Activated CD4-positive, alpha-beta T cell treated with anti-CD3 and anti-CD28 coated beads, Interleukin-2, amount 50 U/mL, for 1 hour (primary cell): Measurements from ENCODE around the gene ZSCAN10.
"Not testable (repeated sequence)": the region's sequence is repeated elsewhere in the genome, so short reads cannot be mapped to it uniquely, and the experiment has no call there.

Source experiments
- DNase-seq: peaks from one replicate; pipeline ENCODE4 v3.0.0-alpha.2; 2020

The ZSCAN10 gene

DNA sequence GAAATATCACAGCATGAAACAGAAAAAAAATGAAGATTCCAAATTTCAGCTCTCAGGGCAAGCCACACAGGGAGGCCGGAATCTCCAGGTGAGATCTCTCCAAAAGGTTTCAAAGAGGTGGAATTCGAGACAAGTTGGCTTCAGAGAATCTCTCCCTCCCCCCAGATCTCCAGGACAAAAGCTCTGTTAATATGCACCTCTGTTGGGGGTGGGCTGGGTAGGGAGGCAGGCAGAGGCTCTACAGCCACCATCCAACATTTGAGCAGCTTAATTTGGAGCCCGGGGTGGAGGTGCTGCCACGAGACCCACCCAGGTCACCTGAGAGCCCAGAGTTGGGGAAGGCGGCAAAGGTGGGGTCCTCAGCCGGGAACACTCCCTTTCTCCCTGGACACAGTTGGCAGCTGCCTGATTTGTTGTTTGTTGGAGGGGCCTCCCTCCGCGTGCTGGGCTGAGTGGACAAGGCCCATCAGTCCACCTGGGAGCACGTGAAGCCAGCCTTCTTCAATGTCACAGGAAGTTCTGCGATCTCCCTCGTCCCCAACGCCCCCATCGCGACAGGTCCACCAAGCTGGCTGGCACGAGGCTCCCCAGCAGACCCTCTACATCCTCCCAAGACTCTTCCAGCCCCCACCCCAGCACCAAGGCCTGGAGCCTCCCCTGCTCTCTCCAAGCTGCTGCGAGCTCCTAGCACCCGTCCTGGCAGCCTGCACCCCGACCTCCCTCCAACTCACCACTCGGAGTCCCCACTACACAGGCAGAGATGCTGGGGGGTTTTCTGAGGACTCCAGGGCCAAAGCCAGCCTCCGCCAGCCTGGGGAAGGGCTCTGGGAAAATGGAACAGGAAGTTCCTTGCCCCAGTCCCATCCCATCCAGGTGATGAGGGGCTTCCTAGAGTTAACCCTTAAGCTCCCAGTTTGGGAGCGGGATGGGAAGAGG, at the start of gene ZSCAN10:
Gene ZSCAN10, minus strand, starts transcription at position 836 of the 936 bp plus-strand sequence. CDS start 6,357 bp downstream, outside the sequence.
- DNase-seq, result no peak

DNA sequence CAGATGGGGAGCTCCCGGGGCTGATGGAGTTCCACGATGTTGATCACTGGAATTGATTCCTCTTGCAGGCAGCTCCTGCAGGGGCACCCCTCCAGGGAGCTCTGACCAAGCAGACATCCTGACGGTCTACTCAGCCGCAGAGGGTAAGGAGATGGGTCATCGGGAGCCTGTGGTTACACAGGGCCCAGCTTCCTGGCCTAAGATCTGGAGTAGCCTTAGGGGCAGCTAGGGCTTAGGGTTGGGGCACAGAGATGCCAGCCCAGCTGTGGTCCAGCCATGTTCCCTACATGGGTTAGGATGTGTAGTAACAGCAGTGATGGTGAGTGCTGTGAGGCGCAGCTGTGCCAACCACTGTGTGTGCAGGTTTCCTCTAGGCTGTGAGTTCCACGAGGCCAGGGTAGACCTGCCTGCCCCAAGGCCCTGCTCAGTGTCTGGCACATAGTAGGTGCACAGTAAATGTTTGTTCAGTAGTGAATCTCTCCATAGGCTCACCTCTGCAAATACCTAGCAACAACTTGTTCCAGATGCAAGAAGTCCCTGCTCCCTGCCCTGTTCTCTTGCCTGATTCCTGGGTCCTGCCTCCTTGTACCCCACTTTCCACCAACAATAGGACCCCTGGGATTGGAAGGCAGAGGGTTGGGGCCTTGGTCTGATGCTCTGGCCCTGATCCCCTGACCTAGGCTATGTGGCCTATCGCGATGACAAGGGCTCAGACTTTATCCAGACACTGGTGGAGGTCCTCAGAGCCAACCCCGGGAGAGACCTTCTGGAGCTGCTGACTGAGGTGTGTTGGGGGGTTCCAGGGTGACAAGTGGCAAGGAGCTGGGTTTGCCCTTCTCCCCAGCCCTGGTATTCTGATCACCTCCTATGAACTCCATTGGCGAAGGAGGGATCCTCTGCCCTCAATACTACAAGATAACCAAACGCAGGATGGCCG, 49.4 kb upstream of the ZSCAN10 start:
- DNase-seq, result no peak

DNA sequence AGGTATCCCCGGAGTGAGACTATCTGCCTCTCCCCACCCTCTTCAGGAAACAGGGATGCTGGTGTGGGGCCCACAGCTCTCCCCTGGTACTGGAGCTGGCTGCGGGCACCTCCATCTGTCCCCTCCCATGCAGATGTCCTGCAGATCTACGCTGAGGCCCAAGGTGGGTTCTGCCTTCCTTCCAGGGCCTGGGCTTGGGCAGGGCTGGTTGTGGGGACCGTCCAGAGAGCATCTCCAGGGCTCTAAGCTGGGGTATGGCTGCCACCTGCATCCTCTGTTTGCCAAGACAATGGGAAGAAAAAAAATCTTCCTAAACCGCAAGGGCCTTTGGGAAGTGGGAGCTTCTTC, 48.6 kb upstream of the ZSCAN10 start:
- no peak for DNase-seq

GRCh38 chr16:3147046-3147756, 48.1 kb upstream of the ZSCAN10 start:
- DNase-seq, result no peak

GRCh38 chr16:3145660-3146059, 46.6 kb upstream of the ZSCAN10 start:
- DNase-seq, result no peak

GRCh38 chr16:3145151-3145550, 46.1 kb upstream of the ZSCAN10 start:
- no peak for DNase-seq

DNA sequence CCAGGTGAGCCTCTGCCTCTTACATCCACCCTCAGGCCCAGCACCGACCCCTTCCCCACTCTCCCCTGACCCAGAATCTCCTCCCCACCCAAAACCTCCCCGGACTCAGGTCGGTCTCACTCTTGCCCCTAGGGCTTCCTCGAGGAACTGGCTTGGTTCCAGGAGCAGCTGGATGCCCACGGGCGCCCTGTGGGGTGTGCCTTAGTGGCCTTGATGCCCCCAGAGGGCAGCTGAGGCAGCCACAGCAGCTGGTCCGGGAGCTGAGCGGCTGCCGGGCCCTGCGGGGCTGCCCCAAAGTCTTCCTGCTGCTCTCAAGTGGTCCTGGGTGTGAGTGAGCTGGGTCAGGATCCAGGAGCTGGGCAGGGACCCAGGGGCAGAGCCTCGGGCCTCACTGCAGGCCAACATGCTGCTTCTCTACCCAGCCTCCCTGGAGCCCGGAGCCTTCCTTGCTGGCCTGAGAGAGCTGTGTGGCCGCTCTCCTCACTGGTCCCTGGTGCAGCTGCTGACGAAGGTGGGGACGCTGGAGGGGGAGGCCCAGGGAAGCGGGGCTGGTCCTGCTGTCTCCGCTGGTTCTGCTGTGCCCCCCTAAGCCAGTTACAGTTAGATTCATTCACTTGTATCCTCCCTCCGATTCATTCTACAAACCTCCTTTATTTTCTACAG, 45.4 kb upstream of the ZSCAN10 start:
- DNase-seq, result no peak

DNA sequence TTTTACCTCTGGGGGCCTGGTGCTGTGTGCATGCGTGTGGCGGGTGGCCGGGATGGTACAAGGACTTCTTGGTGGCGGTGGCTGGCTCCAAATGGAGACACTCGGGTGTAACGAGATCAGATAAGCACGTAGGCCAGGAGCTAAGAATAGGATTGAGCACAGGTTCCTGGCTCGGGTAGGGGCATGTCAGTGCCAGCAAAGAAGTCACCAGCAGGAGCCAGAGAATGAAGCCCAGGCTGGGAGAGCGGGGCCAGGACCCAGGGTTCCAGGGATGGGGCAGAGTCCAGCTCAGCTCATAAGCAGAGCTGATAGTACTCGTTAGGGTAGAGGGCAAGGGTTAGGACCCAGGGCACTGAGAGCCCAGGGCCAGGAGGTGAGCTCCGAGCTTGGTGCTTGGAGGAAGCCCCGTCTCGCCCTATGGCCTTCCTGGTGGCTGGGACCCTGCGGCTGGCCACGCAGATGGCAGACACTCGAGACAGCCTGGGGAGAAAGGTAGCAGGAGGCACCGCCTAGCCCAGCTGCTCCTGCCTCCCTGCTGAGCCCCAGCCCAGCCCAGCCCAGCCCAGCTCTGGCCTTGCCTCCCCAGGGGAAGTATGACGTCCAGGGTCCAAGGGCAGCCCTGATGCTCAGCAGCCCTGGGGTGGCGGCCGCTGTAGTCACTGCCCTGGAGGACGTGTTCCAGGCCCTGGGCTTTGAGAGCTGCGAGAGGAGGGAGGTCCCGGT, 44.7 kb upstream of the ZSCAN10 start:
- DNase-seq, result no peak

DNA sequence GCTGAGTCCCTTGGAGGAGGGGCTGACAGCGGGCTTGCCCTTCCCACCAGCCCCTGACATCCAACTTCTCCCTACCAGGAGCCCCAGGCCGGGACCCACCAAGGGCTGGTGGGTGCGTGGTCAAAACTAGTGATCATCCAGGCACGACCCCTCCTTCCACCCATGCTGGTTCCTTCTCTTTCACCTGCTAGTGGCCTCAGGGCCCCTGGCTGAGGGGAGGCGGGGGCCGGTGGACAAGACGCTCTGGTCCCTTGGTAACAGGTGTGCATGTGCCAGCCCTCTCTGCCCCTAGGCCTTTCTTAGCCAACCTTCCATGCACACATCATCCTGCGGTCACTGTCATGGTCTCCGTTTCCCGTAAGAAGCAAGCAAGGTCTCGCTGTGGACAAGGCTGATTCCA, 44.1 kb upstream of the ZSCAN10 start:
- no peak for DNase-seq

DNA sequence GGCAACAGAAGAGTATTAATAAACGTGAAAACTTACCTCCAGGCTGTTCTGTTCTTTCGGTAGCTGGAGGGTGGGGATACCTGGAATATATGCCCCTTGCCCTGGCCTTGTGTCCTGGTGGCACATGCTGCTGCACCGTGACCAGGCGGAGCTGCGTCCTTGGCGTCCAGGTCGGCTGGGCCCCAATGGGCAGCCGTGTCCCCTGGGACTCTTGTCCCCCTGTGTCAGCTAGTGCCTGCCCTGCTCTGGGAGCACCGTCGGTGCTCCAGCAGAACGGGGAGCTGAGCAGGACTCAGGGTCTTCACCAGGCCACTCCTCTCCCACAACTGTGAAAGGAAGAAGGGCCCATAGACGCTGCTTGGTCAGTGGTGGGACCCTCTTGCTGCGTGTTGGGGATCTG, 43.7 kb upstream of the ZSCAN10 start:
- DNase-seq, result no peak

DNA sequence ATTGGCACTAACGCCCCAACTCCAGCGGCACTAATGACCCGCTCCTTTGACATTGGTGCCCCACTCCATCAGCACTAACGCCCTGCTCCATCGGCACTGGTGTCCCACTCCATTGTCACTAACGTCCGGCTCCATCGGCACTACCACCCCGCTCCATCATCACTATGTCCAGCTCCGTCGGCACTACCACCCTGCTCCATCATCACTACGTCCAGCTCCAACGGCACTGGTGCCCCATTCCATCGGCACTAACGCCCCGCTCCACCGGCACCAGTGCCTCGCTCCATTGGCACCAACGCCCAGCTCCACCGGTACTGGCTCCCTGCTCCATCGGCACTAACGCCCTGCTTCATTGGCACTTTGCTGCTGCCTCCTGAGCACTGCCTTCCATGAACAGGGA, 43.2 kb upstream of the ZSCAN10 start:
- DNase-seq, result no peak

DNA sequence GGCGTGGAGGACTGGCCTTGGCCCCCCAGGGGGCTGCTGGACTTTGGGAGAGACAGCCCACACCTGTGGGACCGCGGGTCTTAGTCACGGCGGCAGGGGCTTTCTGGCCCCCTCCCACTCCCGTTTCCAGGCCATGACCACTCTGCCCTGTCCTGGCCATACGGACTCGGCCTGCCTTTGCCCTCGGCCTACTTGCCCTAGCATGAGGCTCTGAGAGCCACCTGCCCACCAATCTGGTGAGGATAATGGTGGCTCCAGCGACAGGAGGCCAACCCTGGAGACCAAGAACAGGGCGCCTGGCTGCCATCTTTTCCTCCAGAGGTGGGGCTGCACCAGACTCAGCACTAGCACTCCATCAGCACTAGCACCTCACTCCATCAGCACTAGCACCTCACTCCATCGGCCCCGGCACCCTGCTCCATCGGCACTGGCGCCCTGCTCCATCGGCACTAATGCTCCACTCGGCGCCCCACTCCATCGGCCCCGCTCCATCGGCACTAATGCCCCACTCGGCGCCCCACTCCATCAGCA, 42.8 kb upstream of the ZSCAN10 start:
- DNase-seq, result no peak

DNA sequence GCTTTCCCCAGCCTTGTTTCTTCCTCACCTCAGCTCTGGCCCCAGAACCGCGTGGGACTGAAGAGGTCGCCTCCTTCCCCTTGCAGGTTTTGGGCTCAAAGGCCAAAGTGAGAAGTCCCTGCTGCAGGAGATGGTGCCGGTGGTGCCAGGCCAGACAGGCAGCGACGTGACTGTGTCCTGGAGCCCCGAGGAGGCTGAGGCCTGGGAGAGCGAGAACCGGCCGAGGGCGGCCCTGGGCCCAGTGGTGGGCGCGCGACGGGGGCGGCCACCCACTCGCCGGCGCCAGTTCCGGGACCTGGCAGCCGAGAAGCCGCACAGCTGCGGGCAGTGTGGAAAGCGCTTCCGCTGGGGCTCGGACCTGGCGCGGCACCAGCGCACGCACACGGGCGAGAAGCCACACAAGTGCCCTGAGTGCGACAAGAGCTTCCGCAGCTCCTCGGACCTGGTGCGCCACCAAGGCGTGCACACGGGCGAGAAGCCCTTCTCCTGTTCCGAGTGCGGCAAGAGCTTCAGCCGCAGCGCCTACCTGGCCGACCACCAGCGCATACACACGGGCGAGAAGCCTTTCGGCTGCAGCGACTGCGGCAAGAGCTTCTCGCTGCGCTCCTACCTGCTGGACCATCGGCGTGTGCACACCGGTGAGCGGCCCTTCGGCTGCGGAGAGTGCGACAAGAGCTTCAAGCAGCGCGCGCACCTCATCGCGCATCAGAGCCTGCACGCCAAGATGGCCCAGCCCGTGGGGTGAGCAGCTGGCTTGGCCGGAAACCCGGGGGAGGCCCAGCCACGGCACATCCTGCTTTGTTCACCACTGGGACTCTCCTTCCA, 41.7 kb upstream of the ZSCAN10 start:
- no peak for DNase-seq

DNA sequence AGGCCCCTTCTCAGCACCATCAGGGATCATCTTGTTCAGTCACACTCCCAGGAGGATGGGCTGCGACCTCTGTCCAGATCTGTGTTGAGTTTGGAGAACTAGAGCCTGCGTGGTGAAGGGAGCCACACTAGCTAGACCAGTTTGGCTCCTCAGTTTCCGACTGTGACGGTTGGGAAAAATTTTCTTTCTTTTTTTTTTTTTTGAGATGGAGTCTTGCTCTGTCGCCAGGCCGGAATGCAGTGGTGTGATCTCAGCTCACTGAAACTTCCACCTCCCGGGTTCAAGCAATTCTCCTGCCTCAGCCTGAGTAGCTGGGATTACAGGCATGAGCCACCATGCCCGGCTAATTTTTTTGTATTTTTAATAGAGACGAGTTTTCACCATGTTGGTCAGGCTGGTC, 40.5 kb upstream of the ZSCAN10 start:
- not testable (repeated sequence) for DNase-seq

- no peak for DNase-seq
Measured at GRCh38 chr16:3138823-3139426, 39.8 kb upstream of the ZSCAN10 start.

DNA sequence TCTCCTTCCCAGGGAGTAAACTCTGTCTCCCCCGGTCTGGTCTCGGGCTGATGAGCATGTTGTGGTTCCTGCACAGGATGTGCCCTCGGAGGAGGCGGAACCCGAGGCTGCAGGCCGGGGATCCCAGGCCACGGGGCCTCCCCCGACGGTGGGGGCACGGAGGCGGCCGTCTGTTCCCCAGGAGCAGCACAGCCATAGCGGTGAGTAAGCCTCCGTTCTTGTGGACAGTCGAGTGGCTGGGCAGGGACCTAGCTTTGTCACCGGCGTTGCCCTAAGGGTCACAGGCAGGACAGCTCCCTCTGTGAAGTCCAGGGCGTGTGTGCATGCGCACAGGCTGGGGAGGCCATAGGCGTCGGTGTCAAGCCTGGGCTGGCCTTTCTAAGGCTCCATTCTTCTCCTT, 39.2 kb upstream of the ZSCAN10 start:
- DNase-seq, result no peak

GRCh38 chr16:3137267-3137666, 38.2 kb upstream of the ZSCAN10 start:
- no peak for DNase-seq

DNA sequence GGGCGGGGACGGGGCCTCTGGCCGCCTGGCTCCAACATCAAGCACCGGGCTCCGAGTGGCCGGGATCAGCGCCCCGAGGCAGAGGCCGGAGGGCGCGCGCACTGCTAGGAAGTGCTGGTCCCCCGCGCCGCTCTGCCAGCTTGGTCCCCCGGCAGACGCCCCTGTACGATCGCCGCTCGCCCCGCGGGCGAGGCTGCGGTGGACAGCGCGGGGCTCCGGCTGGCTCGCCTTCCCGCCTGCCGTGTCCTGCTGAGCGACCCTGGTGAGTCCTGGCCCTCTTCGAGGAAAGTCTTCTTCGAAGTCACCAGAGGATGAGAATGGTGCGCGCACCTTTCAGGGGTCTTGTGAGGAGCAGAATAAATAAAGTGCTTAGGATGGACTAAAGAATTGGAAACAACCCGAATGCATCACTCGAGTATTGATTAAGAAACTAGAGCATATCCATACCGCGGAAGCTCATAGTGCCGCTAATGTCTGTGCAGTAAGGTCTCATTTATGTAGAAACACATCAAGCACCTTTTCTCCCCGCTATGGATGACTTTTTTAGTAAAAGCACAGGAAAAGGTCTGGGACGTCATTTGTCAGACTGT, 36.1 kb upstream of the ZSCAN10 start:
- DNase-seq, result no peak

- DNase-seq, result peak; percentile 88
Measured at GRCh38 chr16:3134338-3135125, 35.4 kb upstream of the ZSCAN10 start, which contains the start of gene ZNF213. Gene ZNF213, plus strand, starts transcription at chr16:3135029. Its CDS starts 2,252 bp downstream, at chr16:3137281.
